ENCODE results near the gene OR52W1.
A peak's percentile ranks its signal among the peaks of the same experiment; 100 is the strongest.
"Not testable (repeated sequence)": the region's sequence is repeated elsewhere in the genome, so short reads cannot be mapped to it uniquely, and the experiment has no call there.

OR52W1 gene

GRCh38 chr11:6232899-6233298 lies 33.9 kb downstream of the OR52W1 start:
- ATAC-seq (no peak), DNase-seq (no peak)
- Mint-ChIP-seq H3K4me3 (peak overlapping the region; percentile 48), H3K36me3 (ENCODE audit: low read depth) (no peaks in the 10 kb centered on the region), H3K27me3 (no peaks in the 10 kb centered on the region), H3K27ac (no peak overlapping the region), H3K9me3 (no peaks in the 10 kb centered on the region), H3K4me1 (peaks cover 52% of the 10 kb centered on the region)

- DNase-seq, result no peak
- Mint-ChIP-seq H3K4me1 (peaks cover 46% of the 10 kb centered on the region), H3K27me3 (no peaks in the 10 kb centered on the region), H3K4me3 (peak overlapping the region; percentile 93), H3K9me3 (no peaks in the 10 kb centered on the region), H3K36me3 (ENCODE audit: low read depth) (no peaks in the 10 kb centered on the region), H3K27ac (peak overlapping the region; percentile 88)
- no peak for ATAC-seq
Observed at GRCh38 chr11:6233984-6234386, 35.0 kb downstream of the OR52W1 start.

- DNase-seq (peak; percentile 98), ATAC-seq (peak; percentile 94)
- Mint-ChIP-seq H3K4me1 (peaks cover 41% of the 10 kb centered on the region), H3K36me3 (ENCODE audit: low read depth) (no peaks in the 10 kb centered on the region), H3K9me3 (no peaks in the 10 kb centered on the region), H3K27me3 (no peaks in the 10 kb centered on the region), H3K27ac (peak within 1 kb of the TSS; percentile 88), H3K4me3 (peak within 1 kb of the TSS; percentile 93)
Observed at GRCh38 chr11:6234387-6235107, 35.5 kb downstream of the OR52W1 start, which contains the start of gene FHIP1B. TSS of gene FHIP1B (minus strand) at chr11:6234636. CDS start at chr11:6224516, 10,120 bp downstream.

- ATAC-seq, result no peak
- no peaks in the 10 kb centered on the region for H3K36me3 Mint-ChIP-seq (ENCODE audit: low read depth)
Observed at GRCh38 chr11:6237266-6237665, 38.2 kb downstream of the OR52W1 start.

GRCh38 chr11:6237761-6238302 lies 38.8 kb downstream of the OR52W1 start:
- ATAC-seq, result no peak
- Mint-ChIP-seq H3K36me3 (ENCODE audit: low read depth) (no peaks in the 10 kb centered on the region), H3K4me3 (no peak overlapping the region), H3K9me3 (no peaks in the 10 kb centered on the region), H3K27ac (no peak overlapping the region), H3K27me3 (peaks cover 4% of the 10 kb centered on the region), H3K4me1 (peaks cover 20% of the 10 kb centered on the region)
- DNase-seq, result no peak

More at GRCh38 chr11:6237266-6237665, 38.2 kb downstream of the OR52W1 start:
- Mint-ChIP-seq H3K27me3 (peaks cover 4% of the 10 kb centered on the region), H3K4me3 (no peak overlapping the region), H3K4me1 (peaks cover 21% of the 10 kb centered on the region), H3K9me3 (no peaks in the 10 kb centered on the region), H3K27ac (no peak overlapping the region)
- DNase-seq, result no peak

- Mint-ChIP-seq H3K4me3 (no peak within 1 kb of the TSS), H3K27ac (no peak within 1 kb of the TSS), H3K4me1 (peaks cover 10% of the 10 kb centered on the region), H3K27me3 (peaks cover 4% of the 10 kb centered on the region), H3K36me3 (ENCODE audit: low read depth) (no peaks in the 10 kb centered on the region), H3K9me3 (no peaks in the 10 kb centered on the region)
- DNase-seq, result no peak
- no peak for ATAC-seq
Observed at GRCh38 chr11:6238902-6239301, 39.9 kb downstream of the OR52W1 start, which contains the start of gene CNGA4. TSS of gene CNGA4 (plus strand) at chr11:6239089. CDS start at chr11:6239207, 118 bp downstream.

GRCh38 chr11:6240139-6240538 lies 41.1 kb downstream of the OR52W1 start:
- Mint-ChIP-seq H3K27me3 (peaks cover 4% of the 10 kb centered on the region), H3K4me1 (peaks cover 3% of the 10 kb centered on the region), H3K4me3 (no peak overlapping the region), H3K27ac (no peak overlapping the region), H3K36me3 (ENCODE audit: low read depth) (no peaks in the 10 kb centered on the region), H3K9me3 (no peaks in the 10 kb centered on the region)
- no peak for DNase-seq
- no peak for ATAC-seq

GRCh38 chr11:6240781-6241180 lies 41.8 kb downstream of the OR52W1 start:
- DNase-seq (no peak), ATAC-seq (no peak)
- H3K27me3 Mint-ChIP-seq, result peaks cover 4% of the 10 kb centered on the region
- no peak overlapping the region for H3K27ac Mint-ChIP-seq
- no peaks in the 10 kb centered on the region for H3K9me3 Mint-ChIP-seq
- H3K4me1 Mint-ChIP-seq, result no peaks in the 10 kb centered on the region
- H3K36me3 Mint-ChIP-seq (ENCODE audit: low read depth), result no peaks in the 10 kb centered on the region
- H3K4me3 Mint-ChIP-seq, result no peak overlapping the region

- no peak for DNase-seq
- Mint-ChIP-seq H3K36me3 (ENCODE audit: low read depth) (no peaks in the 10 kb centered on the region), H3K9me3 (no peaks in the 10 kb centered on the region), H3K4me1 (no peaks in the 10 kb centered on the region), H3K27ac (no peak overlapping the region), H3K27me3 (peaks cover 4% of the 10 kb centered on the region), H3K4me3 (no peak overlapping the region)
- ATAC-seq, result no peak
Observed at GRCh38 chr11:6241316-6241715, 42.3 kb downstream of the OR52W1 start.

GRCh38 chr11:6245536-6245935 lies 46.5 kb downstream of the OR52W1 start:
- ATAC-seq, result no peak
- no peak overlapping the region for H3K4me3 Mint-ChIP-seq
- no peak for DNase-seq
- no peaks in the 10 kb centered on the region for H3K4me1 Mint-ChIP-seq
- peaks cover 2% of the 10 kb centered on the region for H3K27me3 Mint-ChIP-seq
- H3K9me3 Mint-ChIP-seq, result no peaks in the 10 kb centered on the region
- no peak overlapping the region for H3K27ac Mint-ChIP-seq
- H3K36me3 Mint-ChIP-seq (ENCODE audit: low read depth), result no peaks in the 10 kb centered on the region

GRCh38 chr11:6248248-6248647 lies 49.2 kb downstream of the OR52W1 start:
- no peak for ATAC-seq

GRCh38 chr11:6248897-6249296 lies 49.9 kb downstream of the OR52W1 start:
- not testable (repeated sequence) for H3K9me3 Mint-ChIP-seq; H3K4me1 Mint-ChIP-seq; H3K27ac Mint-ChIP-seq; DNase-seq; ATAC-seq; H3K4me3 Mint-ChIP-seq; H3K36me3 Mint-ChIP-seq (ENCODE audit: low read depth); H3K27me3 Mint-ChIP-seq

More at GRCh38 chr11:6248248-6248647, 49.2 kb downstream of the OR52W1 start:
- H3K4me1 Mint-ChIP-seq, result no peaks in the 10 kb centered on the region
- no peaks in the 10 kb centered on the region for H3K27me3 Mint-ChIP-seq
- DNase-seq, result no peak
- no peaks in the 10 kb centered on the region for H3K9me3 Mint-ChIP-seq
- H3K27ac Mint-ChIP-seq, result no peak overlapping the region
- H3K4me3 Mint-ChIP-seq, result no peak overlapping the region
- H3K36me3 Mint-ChIP-seq (ENCODE audit: low read depth), result no peaks in the 10 kb centered on the region

Measured in activated naive CD8-positive, alpha-beta T cell treated with anti-CD3 and anti-CD28 coated beads, Interleukin-2, amount 50 U/mL, for 24 hours (primary cell).